Activated CD4-positive, alpha-beta T cell treated with anti-CD3 and anti-CD28 coated beads for 36 hours (primary cell): ENCODE data around the gene NCAPH2. TPM values are rescaled to one million over a fixed set of nuclear protein-coding genes. Genes with fewer than 3 reads are reported as not detected.

ENCODE experiments used
- ATAC-seq: fragments of 200-7000 bp; cut with Tn5 transposase; one replicate; pipeline ENCODE4 v1.10.0; 2021; ENCODE audit warnings: mild to moderate bottlenecking, moderate library complexity
- CTCF ChIA-PET: fragments of 350-600 bp; sonication (Branson Sonifier 250); formaldehyde crosslinking; loops from one replicate; lab custom pipeline; 2021; ENCODE audit warnings: antibody characterized with exemption; lab: Charles Lee
- POLR2A ChIA-PET: fragments of 350-600 bp; sonication (Branson Sonifier 250); formaldehyde crosslinking; loops from one replicate; lab custom pipeline; 2021; ENCODE audit warnings: antibody characterized with exemption, inconsistent platforms; lab: Charles Lee
- DNase-seq: peaks from one replicate; pipeline ENCODE4 v3.0.0-alpha.2; 2020
- H3K27ac Mint-ChIP-seq: one replicate; pipeline ENCODE4 v1.8.0; 2021; ENCODE audit warnings: mixed read lengths
- H3K27me3 Mint-ChIP-seq: one replicate; pipeline ENCODE4 v1.8.0; 2021; ENCODE audit warnings: mixed read lengths
- H3K36me3 Mint-ChIP-seq: one replicate; pipeline ENCODE4 v1.8.0; 2021; ENCODE audit warnings: low read depth, mixed read lengths
- H3K4me1 Mint-ChIP-seq: one replicate; pipeline ENCODE4 v1.8.0; 2021; ENCODE audit warnings: mixed read lengths
- H3K4me3 Mint-ChIP-seq: one replicate; pipeline ENCODE4 v1.8.0; 2021; ENCODE audit warnings: mild to moderate bottlenecking, moderate library complexity, mixed read lengths
- H3K9me3 Mint-ChIP-seq: one replicate; pipeline ENCODE4 v1.8.0; 2021; ENCODE audit warnings: low read depth, mixed read lengths
- intact Hi-C, 2 experiments: fragments of 100-400 bp; cut with DNase I in 1 of 2; cut with micrococcal nuclease in 1 of 2; formaldehyde crosslinking; loops; one replicate each; pipeline versions ENCODE4 v1.14.2 to v1.15.1; 2022 to 2024; cut with DNase I, micrococcal nuclease
- total RNA-seq, 2 experiments: library from RNA; stranded (reverse); gene quantifications; one replicate each; pipeline ENCODE4 v1.2.3, GENCODE V29; 2021

NCAPH2 gene
- total RNA-seq, 2 experiments from 2014 or later: 115 to 123 TPM

DNA sequence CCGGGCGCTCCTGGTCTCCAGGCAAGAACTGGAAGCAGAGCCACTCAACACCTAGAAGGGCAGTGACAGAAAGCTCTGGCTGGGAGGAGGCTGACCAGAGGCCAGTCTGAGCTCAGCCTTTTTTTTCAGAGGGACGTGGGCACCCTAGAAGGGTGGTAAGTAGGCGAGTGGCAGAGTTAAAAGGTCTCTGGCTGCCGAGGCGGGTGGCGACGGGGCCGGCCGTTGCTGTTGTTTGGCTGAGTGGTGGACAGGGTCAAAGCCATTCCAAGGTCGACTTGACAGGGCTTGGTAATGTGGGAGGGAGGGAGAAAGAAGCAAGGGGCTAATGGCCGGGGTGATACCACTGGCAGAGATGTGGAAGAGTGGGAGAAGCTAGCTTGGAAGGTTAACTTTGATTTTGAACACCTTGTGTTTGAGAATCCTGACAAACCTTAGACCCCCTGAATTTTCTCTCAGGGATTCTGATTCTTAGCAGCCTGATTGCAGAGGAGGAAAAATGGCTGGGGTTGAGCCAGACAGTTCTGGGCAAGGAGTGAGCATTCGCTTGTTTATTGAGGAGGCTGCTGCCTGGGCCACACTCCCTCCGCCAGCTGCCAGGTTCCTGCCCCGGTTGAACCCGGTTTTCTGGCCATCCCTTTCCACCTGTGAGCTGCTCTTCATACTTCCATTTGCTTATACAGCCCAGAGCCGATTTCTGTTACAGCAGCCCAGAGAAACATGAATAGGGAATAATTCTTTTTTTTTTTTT, 55.6 kb downstream of the NCAPH2 start:
- POLR2A ChIA-PET: interaction anchor here (1.3 to 1.6 kb wide), 2 partner anchors 19 to 38 kb away, joined by 4 to 8 read pairs; partner anchors contain the start of gene SCO2
- intact Hi-C loops: loop anchor here (1.0 to 2.0 kb wide), 4 partner anchors 19 to 65 kb away; partner anchors contain the start of genes CHKB (in 2 of the 2), ARSA (in 1 of the 2) and TYMP (in 1 of the 2)
- Mint-ChIP-seq H3K27me3 (no peaks in the 10 kb centered on the region), H3K9me3 (no peaks in the 10 kb centered on the region), H3K36me3 (peaks cover 6% of the 10 kb centered on the region), H3K4me1 (peaks cover 19% of the 10 kb centered on the region), H3K4me3 (peak overlapping the region; percentile 83), H3K27ac (peak overlapping the region; percentile 76)
- CTCF ChIA-PET: interaction anchor here (0.6 to 4.4 kb wide), 20 partner anchors 9 to 372 kb away, joined by 3 to 43 read pairs (median 4); partner anchors contain the start of genes KLHDC7B, LMF2, NCAPH2 and SCO2
- ATAC-seq (no peak), DNase-seq (no peak)

DNA sequence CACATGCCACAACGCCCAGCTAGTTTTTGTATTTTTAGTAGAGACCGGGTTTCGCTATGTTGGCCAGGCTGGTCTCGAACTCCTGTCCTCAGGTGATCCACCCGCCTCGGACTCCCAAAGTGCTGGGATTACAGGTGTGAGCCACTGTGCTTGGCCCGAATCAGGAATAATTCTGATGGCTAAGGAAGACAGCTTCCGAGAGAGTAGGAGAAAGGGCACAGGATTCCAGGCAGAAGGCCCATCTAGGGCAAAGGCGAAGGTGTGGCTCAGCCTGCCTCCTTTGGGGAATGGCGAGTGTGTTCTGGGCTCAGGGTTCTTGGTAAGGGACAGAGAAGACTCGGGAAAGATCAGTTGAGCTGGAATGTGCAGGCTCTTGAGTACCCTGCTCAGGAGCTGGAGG, 56.3 kb downstream of the NCAPH2 start:
- H3K27ac Mint-ChIP-seq: no peak overlapping the region
- ATAC-seq (no peak), DNase-seq (no peak)
- H3K4me3 Mint-ChIP-seq: no peak overlapping the region
- ChIA-PET POLR2A (no interaction called here), CTCF (interaction anchor here (0.6 to 4.4 kb wide), 9 partner anchors 8 to 192 kb away, joined by 3 to 43 read pairs (median 9); partner anchors contain the start of gene SCO2)
- H3K36me3 Mint-ChIP-seq: peaks cover 12% of the 10 kb centered on the region
- H3K9me3 Mint-ChIP-seq: no peaks in the 10 kb centered on the region
- peaks cover 19% of the 10 kb centered on the region for H3K4me1 Mint-ChIP-seq
- intact Hi-C loops: no loop called here
- no peaks in the 10 kb centered on the region for H3K27me3 Mint-ChIP-seq

DNA sequence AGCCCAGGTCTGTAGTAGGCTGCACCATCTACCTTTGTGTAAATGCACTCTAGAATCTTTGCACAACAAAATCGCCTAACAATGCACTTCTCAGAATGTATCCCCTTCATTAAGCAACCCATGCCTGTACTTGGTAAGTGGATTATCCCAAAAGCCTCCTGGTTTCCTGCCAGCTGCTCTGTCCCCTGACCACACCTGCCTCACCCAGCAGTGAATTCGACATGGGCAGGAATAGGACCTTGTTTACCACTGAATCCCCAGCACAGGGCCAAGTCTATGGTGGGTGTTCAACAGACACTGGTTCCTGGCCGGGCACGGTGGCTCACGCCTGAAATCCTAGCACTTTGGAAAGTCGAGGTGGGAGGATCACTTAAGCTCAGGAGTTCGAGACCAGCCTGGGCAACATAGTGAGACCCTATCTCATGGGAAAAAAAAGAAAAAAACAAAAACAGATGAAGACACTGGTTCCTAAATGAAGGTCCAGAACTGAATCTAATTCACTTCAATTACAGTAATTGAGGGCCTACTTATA, 59.8 kb downstream of the NCAPH2 start:
- ChIA-PET POLR2A (no interaction called here), CTCF (no interaction called here)

DNA sequence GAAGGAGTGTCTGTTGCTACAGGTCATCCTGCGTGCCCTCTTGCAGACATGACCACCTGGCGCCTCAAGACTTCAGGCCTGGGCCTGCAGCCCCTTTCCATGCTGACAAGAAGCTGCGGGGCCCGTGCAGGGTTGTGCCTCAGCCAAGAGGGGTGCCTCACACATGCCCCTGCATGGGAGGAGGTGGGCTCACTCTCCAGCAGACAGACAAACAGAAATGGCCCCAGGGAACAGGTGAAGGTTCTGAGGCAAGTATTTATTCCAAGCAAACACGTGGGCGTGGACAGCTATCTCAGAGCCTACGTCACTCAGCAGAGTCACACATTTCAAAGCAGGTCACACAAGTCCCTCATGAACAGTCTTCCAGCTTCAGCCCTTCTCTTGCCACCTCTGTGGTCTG, 60.6 kb downstream of the NCAPH2 start:
- Mint-ChIP-seq H3K27me3 (no peaks in the 10 kb centered on the region), H3K4me1 (peaks cover 3% of the 10 kb centered on the region), H3K27ac (no peak overlapping the region), H3K36me3 (peaks cover 36% of the 10 kb centered on the region), H3K4me3 (no peak overlapping the region), H3K9me3 (no peaks in the 10 kb centered on the region)
- intact Hi-C loops: no loop called here
- ChIA-PET CTCF (interaction anchor here (2.2 kb wide), 1 partner anchor 43 kb away, joined by 5 read pairs; the partner anchor contains the start of gene SCO2), POLR2A (no interaction called here)
- DNase-seq (no peak), ATAC-seq (no peak)

More for the DNA sequence above, 59.8 kb downstream of the NCAPH2 start:
- H3K9me3 Mint-ChIP-seq: no peaks in the 10 kb centered on the region
- no peak overlapping the region for H3K4me3 Mint-ChIP-seq
- DNase-seq: no peak
- no peaks in the 10 kb centered on the region for H3K27me3 Mint-ChIP-seq
- ATAC-seq: no peak
- H3K4me1 Mint-ChIP-seq: peaks cover 11% of the 10 kb centered on the region
- intact Hi-C loops: no loop called here
- H3K27ac Mint-ChIP-seq: no peak overlapping the region
- peaks cover 36% of the 10 kb centered on the region for H3K36me3 Mint-ChIP-seq

DNA sequence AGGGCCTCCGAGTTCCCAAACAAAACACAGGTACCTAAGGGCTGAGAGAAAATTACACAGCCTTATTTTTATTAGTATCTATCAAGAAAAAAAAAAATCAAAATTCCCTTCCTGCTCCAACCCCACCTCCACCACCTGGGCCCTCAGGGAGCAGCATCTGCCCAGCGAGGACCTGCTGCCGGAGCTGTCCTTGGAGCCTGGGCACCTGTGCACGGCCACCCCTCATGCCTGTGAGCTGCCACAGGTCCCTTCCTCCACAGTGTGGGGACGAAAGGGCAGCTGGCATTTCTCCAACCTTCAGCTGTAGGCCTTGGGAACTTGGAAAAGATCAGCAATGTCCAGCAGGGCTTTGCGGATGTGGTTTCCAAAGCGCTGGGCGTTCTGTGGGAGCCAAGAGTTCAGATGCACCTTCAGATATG, 61.0 kb downstream of the NCAPH2 start:
- Mint-ChIP-seq H3K27me3 (no peaks in the 10 kb centered on the region), H3K36me3 (peaks cover 37% of the 10 kb centered on the region), H3K9me3 (no peaks in the 10 kb centered on the region), H3K4me1 (no peaks in the 10 kb centered on the region), H3K4me3 (no peak overlapping the region), H3K27ac (no peak overlapping the region)
- ChIA-PET CTCF (interaction anchor here (1.0 to 2.2 kb wide), 2 partner anchors 43 to 73 kb away, joined by 3 to 5 read pairs; partner anchors contain the start of gene SCO2), POLR2A (no interaction called here)
- intact Hi-C loops: no loop called here
- no peak for ATAC-seq
- no peak for DNase-seq

DNA sequence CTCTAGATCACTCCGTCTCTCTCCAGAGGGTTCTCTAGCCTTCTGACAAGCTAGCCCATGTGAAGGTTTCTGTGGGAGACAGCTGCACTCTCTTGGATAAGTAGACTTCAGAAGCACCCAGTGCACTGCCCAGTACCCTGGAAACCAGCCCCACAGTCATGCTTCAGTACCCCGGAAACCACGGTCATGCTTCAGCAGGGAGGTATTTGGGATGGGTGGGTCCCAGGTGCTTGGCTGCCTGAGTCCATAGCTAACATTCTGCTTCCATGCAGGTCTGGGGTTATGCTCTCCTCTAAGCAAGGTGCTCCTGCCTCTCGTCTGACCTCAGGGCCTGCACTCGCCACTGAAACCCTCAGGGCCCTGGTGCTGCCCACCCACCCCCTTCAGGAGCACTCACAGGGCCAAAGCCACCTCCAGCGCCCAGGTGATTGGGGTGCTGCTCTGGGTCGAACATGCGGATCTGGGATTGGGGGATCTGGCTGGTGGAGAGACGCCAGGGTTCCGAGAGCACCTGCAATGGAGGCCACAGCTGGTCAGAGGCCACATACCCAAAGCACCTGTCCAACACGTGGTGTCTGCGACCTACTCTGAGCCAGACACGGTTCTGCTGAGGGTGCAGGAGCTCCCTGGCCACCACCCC, 62.0 kb downstream of the NCAPH2 start:
- H3K27ac Mint-ChIP-seq: no peak overlapping the region
- no peak for ATAC-seq
- intact Hi-C loops: no loop called here
- no peak for DNase-seq
- H3K9me3 Mint-ChIP-seq: no peaks in the 10 kb centered on the region
- no peaks in the 10 kb centered on the region for H3K4me1 Mint-ChIP-seq
- no peaks in the 10 kb centered on the region for H3K27me3 Mint-ChIP-seq
- POLR2A ChIA-PET: no interaction called here
- H3K36me3 Mint-ChIP-seq: peaks cover 40% of the 10 kb centered on the region
- H3K4me3 Mint-ChIP-seq: no peak overlapping the region
- CTCF ChIA-PET: interaction anchor here (0.6 to 2.2 kb wide), 5 partner anchors 12 to 74 kb away, joined by 3 to 5 read pairs (median 3); partner anchors contain the start of genes CHKB and SCO2

DNA sequence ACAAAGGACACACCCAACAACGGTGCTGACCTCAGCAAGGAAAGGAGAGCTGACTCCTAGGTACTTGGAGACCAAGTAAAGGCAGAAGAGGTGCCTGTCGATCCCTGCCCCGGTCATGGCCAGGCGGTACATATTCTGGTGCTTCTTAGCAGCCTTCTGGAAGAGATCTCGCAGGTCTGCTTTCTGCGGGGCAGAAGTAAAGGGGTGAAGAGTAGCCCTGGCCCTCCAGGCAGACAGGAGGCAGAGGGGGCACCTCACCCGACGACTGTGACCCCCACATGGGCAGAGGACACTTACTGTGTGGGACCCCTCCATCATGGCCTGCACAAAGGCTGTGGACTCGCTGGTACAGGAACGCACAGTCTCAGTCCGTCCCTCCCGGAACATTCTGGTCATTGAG, 62.8 kb downstream of the NCAPH2 start:
- Mint-ChIP-seq H3K36me3 (peaks cover 45% of the 10 kb centered on the region), H3K27ac (no peak overlapping the region), H3K4me3 (no peak overlapping the region), H3K9me3 (no peaks in the 10 kb centered on the region), H3K27me3 (no peaks in the 10 kb centered on the region), H3K4me1 (no peaks in the 10 kb centered on the region)
- intact Hi-C loops: no loop called here
- ChIA-PET CTCF (interaction anchor here (0.9 to 1.0 kb wide), 2 partner anchors 12 to 30 kb away, joined by 3 to 4 read pairs; partner anchors contain the start of gene CHKB), POLR2A (no interaction called here)
- ATAC-seq (no peak), DNase-seq (no peak)

DNA sequence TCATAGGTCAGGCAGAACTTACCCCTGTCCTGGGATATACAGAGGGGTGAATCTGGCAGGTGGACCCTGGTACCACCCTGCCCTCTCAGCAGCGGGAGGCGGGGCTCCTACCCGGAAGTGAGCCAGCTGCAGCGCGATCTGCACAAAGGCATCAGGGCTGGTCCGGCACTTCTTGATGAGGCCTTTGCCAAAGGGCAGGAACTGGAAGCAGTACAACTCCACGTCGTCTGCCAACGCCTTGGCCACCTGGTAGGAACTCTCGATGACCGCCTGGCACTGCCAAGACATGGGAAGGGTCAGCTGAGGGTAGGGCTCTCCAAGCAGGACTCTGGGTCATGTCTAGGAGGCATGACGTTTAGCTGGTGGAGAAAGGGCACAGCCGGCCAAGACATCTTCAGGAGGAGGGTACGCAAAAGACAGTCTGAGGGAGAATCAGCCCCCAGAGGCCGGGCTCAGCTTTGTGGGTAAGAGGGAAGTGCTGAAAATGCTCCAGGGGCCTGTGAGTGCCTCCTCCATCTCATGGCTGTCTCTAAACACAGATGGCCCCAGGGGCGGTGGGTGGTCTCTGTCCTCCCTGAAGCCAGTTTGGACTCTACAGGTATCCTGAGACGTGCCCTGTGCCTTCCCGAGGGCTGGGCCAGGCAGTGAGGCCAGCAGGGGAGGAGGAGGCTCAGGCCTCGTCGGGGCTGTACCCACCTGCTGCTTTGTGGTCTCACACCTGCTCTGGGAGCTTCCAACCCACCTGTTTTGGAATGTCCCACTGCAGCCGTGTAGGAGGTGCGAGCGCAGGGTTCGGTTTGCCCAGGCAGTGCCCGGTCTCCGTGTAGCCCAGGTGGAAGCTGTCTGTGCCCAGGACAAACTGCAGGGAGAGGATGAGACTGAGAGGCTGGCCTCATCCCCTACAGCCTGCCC, 63.5 kb downstream of the NCAPH2 start:
- DNase-seq (no peak), ATAC-seq (no peak)
- no peaks in the 10 kb centered on the region for H3K4me1 Mint-ChIP-seq
- no peaks in the 10 kb centered on the region for H3K27me3 Mint-ChIP-seq
- no peaks in the 10 kb centered on the region for H3K9me3 Mint-ChIP-seq
- peaks cover 50% of the 10 kb centered on the region for H3K36me3 Mint-ChIP-seq
- POLR2A ChIA-PET: no interaction called here
- intact Hi-C loops: no loop called here
- H3K27ac Mint-ChIP-seq: no peak overlapping the region
- H3K4me3 Mint-ChIP-seq: no peak overlapping the region
- CTCF ChIA-PET: interaction anchor here (0.7 to 1.1 kb wide), 3 partner anchors 11 to 48 kb away, joined by 3 to 5 read pairs (median 4); partner anchors contain the start of genes CHKB and SCO2

DNA sequence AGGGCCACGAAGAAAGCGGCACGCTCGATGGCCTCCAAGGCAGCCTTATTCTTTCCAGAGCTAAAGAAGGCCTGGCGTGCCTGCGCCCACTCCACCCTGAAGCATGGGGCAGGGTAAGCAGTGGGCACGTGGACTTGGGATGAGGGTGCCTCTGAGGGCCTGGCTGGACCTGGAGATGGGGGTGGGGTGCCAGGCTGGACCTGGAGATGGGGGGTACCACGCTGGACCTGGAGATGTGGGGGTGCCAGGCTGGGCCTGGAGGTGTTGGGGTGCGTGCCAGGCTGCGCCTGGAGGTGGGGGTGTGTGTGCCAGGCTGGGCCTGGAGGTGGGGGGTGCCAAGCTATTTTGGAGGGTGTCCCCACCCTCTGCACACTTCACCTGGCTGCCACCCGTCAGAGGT, 64.9 kb downstream of the NCAPH2 start:
- intact Hi-C loops: no loop called here
- Mint-ChIP-seq H3K4me3 (no peak overlapping the region), H3K4me1 (no peaks in the 10 kb centered on the region), H3K36me3 (peaks cover 50% of the 10 kb centered on the region), H3K27ac (no peak overlapping the region), H3K9me3 (no peaks in the 10 kb centered on the region), H3K27me3 (no peaks in the 10 kb centered on the region)
- POLR2A ChIA-PET: no interaction called here
- CTCF ChIA-PET: interaction anchor here (0.7 to 1.1 kb wide), 3 partner anchors 10 to 253 kb away, joined by 3 to 5 read pairs (median 5); partner anchors contain the start of genes SCO2 and SYCE3
- DNase-seq (no peak), ATAC-seq (no peak)

DNA sequence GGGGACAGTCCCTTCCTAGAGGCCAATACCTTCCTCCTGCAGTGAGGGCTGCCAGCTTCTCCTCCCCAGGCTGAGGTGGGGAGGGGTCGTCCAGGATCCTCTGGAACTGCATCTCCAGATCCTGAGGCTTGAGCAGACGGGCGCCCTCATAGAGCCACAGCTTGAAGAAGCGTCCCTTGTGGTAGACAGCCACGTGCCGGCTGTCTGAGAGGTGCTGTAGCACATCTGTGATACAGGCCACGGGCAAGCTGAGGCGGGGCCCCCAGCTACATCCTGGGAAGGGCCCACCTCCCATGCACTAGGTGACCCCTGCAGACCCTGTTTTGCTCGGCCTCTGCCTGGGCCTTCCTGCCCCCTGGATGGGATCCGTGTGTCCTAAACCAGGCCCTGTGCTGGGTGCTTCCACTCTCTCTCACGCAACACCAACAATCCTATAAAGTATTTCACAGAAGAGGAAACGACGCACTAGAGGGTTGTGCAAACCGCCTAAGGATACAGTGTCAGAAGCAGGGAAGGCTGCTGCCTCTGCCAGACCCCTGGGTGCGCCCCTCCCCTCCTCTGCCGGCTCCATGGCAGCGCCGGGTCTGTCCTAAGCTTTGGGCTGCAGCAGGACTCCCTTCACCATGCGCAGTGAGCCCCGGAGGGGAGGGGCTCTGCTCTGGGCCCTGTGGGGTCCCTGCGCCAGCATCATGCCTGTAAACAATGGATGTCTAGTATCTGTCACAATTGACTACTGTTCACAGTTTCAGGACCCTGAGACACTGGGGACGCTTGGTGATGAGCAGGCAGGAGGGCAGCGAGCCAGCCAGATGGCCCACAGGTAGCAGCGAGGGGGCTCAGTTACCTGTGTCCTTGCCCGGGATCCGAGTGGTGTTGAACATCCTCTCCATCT, 65.7 kb downstream of the NCAPH2 start:
- H3K4me1 Mint-ChIP-seq: no peaks in the 10 kb centered on the region
- H3K36me3 Mint-ChIP-seq: peaks cover 51% of the 10 kb centered on the region
- H3K4me3 Mint-ChIP-seq: no peak overlapping the region
- POLR2A ChIA-PET: no interaction called here
- ATAC-seq: no peak
- no peak overlapping the region for H3K27ac Mint-ChIP-seq
- no peak for DNase-seq
- CTCF ChIA-PET: interaction anchor here (0.7 to 1.0 kb wide), 2 partner anchors 11 to 253 kb away, joined by 3 to 5 read pairs; partner anchors contain the start of gene SYCE3
- H3K9me3 Mint-ChIP-seq: no peaks in the 10 kb centered on the region
- H3K27me3 Mint-ChIP-seq: no peaks in the 10 kb centered on the region
- intact Hi-C loops: no loop called here
